NCI-H2196 (cell line): ENCODE data around the gene TP63.

Source experiments
- DNase-seq: peaks from one replicate; lab custom pipeline; 2025; ENCODE audit not compliant: unreplicated experiment; lab: John Stamatoyannopoulos, UW

TP63 gene

DNA sequence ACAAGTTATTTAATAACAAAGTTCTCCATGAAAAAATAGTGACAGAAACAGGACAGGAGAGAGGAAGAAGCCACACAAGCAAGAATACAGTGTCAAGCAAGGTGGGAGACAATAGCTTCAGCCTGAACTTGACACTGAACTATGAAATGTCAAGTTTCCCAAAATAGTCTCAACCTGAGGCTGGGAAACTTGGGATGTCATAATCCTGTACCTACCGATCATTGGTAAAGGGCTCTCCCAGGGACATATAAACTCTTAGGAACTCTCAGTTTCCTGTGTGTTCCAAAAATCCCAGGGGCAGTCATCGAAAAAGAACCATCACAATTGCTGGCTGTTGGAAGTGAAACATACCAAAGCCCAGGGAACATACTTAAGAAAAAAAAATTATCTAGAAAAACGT, 277.9 kb downstream of the TP63 start:
- DNase-seq = no peak

DNA sequence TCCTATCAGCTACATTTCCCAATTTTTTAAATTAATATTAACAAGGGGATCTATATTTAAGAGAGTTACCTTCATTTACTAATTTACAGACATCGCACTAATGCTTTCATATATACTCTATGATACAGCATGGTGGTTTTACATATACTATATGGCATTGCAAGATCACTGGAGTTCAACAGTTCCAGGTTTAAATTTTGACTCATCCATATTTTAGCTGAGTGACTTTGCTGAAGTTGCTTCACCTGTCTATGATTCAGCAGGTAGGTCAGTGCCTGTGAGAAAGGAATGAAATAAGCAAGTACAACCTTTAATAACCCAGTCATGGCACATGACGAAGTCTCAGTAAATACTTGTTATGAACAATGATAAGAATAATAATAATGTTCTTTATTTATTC, 278.4 kb downstream of the TP63 start:
- no peak for DNase-seq

DNA sequence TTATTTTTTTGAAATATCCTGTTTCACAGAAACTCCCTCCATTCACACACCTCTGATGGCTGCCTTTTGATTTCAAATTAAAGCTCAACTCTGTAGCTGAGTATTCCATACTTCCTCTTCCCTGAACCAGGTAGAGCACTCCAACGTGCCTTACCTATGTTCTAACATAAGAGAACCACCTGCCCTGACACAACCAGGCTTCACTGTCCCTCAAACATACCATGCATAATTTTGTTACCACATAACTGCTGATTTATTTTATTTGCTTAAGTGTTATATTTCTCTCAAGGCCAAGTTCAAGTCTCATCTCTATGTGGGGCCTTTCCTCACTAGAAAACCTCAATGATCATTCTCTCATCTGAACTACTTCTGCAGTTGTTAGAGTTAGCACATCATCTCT, 279.8 kb downstream of the TP63 start:
- DNase-seq = no peak

DNA sequence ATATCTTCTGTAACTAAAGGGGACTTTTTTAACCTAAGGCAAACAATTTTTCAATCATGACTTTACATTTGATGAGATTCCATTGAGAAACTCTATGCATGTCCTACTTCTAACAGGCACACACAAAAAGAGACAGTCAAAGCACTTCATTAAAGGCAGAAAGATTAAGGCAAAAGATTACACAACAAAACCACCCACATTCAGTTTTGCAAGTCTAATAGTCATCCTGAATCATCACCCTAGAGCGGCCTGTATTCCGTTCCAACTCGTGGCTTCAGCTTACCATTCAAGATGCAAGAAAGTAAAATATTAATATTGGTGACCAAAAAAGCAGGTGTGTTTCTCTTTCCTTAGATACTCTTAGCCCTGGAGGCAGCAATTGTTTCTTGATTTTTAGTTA, 283.6 kb downstream of the TP63 start:
- DNase-seq = no peak

GRCh38 chr3:189921770-189922169, 290.6 kb downstream of the TP63 start:
- no peak for DNase-seq

- DNase-seq = no peak
Measured at GRCh38 chr3:189927975-189928895, 297.0 kb downstream of the TP63 start.

- DNase-seq = no peak
Measured at GRCh38 chr3:189936201-189936945, 305.2 kb downstream of the TP63 start.

DNA sequence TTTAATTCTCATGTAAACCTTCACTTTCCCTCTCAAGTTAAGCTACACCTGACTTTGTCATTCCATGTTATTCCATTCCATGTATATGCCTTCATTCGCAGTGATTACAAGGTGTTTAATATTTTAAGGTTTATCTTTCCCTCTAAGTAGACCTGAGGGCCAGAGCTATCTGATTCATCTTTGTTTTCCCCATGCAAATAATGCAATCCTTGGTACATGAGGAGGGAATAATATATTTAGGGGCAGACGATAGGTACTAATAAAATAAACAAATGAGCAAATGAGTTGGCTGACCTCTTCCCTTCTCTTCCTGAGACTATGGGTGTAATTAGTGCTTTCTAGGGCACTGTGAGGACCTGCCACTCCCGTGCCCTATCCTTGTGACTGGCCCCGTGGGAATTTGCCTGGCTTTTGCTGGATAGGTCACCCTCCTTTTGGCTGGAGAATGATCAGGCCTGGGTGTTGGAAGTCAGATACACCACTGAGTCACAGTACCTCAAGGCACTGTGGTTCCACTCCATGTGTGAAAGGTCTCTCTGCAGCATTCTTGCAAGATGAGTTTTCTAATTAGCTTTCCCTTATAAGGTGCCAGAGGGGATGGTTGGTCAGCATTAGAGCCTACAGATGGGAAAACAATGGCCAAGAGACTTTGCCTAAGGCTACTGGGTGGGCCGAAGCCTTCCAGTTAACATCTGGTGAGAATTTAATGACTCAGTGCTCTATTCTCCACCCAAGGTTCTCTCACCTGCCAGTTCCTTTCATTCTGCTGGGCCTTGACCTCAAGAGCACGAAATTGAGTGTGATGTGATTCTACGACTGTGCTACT, 306.3 kb downstream of the TP63 start:
- no peak for DNase-seq

DNA sequence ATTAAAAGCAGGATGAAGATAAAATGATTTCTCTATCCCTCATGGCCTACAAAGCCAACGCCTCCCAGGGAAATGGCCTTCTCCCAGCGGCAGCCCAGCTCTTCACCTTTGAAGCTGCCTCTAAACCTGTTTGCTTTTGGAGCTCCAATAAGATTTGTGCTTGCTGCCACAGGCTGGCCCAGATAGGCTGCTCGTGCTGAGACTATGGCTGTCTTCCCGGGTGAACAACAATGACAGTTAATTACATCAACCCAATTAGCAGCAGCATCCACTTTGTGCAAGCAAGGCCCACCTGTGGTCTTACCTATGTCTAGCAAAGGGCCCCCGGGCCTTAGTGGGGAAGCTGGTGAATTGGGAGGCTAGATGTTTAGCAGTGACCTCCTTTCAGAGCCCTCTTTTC, 309.9 kb downstream of the TP63 start:
- DNase-seq = no peak

- no peak for DNase-seq
Measured at GRCh38 chr3:189941679-189942078, 310.5 kb downstream of the TP63 start.

GRCh38 chr3:189942948-189943347, 311.8 kb downstream of the TP63 start:
- DNase-seq = no peak

GRCh38 chr3:189944285-189945145, 313.3 kb downstream of the TP63 start:
- DNase-seq = peak; percentile 74

DNA sequence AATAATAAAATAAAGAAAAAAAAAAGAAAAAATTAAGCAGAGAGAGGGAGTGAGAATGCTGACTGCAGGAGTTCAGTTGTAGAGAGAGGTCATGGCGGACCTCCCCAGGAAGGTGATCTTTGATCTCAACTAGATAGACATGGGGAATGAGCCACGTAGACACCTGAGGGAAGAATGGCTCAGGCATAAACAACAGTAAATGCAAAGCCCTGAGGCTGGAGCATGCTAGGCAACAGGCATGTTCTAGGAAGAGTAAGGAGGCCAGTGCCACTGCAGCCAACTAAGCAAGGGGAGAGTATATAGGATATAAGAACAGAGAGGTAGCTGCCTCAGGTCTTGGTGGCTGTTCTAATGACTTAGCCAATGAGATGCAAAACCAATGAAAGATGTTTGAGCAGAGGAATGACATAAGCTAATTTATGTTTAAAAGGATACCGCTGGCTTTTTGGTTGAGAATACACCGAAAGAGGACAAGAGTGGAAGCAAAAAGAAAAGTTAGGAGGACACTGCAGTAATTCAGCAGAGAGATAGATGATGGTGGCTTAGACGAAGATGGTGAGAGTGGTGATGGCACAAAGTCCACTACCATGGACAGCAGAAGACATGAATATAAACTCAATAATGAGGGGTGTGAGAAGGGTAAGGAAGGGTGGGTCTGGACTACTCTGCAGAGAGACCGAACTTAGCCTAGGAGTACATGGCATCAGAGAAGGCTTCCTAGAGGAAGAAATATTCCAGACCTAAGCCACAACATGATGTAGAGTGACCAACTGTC, 314.9 kb downstream of the TP63 start:
- DNase-seq = no peak
